Glutamatergic neuron (in vitro differentiated cells): Measurements from ENCODE around the gene CCDC177. TPM values are rescaled to one million over a fixed set of nuclear protein-coding genes. Genes with fewer than 3 reads are reported as not detected.
A peak's percentile ranks its signal among the peaks of the same experiment; 100 is the strongest.

ENCODE experiments used
- DNase-seq: peaks from one replicate; pipeline ENCODE4 v3.0.0; 2022
- H3K27ac Mint-ChIP-seq: one replicate; pipeline ENCODE4 v1.8.0; 2020; ENCODE audit warnings: mild to moderate bottlenecking, mixed read lengths, inconsistent platforms; ENCODE audit not compliant: unreplicated experiment
- H3K27me3 Mint-ChIP-seq: one replicate; pipeline ENCODE4 v1.8.0; 2020; ENCODE audit warnings: mild to moderate bottlenecking, moderate library complexity, mixed read lengths, inconsistent platforms; ENCODE audit not compliant: unreplicated experiment
- H3K36me3 Mint-ChIP-seq: one replicate; pipeline ENCODE4 v1.8.0; 2020; ENCODE audit warnings: mild to moderate bottlenecking, mixed read lengths, inconsistent platforms; ENCODE audit not compliant: unreplicated experiment
- H3K4me1 Mint-ChIP-seq: one replicate; pipeline ENCODE4 v1.8.0; 2020; ENCODE audit warnings: mild to moderate bottlenecking, low read depth, mixed read lengths, inconsistent platforms; ENCODE audit not compliant: unreplicated experiment
- H3K4me3 Mint-ChIP-seq: one replicate; pipeline ENCODE4 v1.8.0; 2020; ENCODE audit warnings: mild to moderate bottlenecking, mixed read lengths, inconsistent platforms; ENCODE audit not compliant: unreplicated experiment
- H3K9me3 Mint-ChIP-seq: one replicate; pipeline ENCODE4 v1.8.0; 2020; ENCODE audit warnings: mild to moderate bottlenecking, moderate library complexity, mixed read lengths, inconsistent platforms; ENCODE audit not compliant: unreplicated experiment
- total RNA-seq: library from RNA; stranded (reverse); fragmentation: NEBNext Ultra II Directional; extraction: Animal tissue kit (Norgen Biotek cat#: 25700); gene quantifications from one replicate; pipeline ENCODE4 v1.2.1, GENCODE V29; 2021; ENCODE audit not compliant: unreplicated experiment
- TF ChIP-seq, protein P1 (sequence below): fragments of 200-600 bp; sonication (generic); IDR thresholded peaks from one replicate; pipeline ENCODE4 v1.5.0; 2021; ENCODE audit not compliant: partially characterized antibody, unreplicated experiment

Gene CCDC177
- total RNA-seq, 1 donor from 2014 or later = 7.8 TPM

DNA sequence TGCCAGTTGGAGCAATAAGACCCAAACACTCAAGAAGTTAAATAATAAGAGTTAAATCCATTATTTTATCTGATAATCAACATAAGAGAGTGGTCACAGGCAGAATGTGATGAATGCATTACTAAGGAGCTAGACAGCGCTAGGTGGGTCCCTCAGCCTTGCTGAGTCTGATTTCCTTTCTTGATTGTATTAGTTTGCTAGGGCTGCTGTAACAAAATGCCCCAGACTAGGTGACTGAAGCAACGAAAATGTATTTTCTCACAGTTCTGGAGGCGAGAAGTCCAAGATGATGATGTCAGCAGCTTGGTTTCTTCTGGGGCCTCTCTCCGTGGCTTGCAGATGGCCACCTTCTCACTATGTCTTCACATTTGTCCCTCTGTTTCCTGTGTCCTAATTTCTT lies 8.2 kb upstream of the CCDC177 start:
- Mint-ChIP-seq H3K9me3 (peaks cover 1% of the 10 kb centered on the region), H3K4me3 (no peak overlapping the region), H3K36me3 (no peaks in the 10 kb centered on the region), H3K4me1 (peaks cover 7% of the 10 kb centered on the region), H3K27me3 (peaks cover 7% of the 10 kb centered on the region), H3K27ac (no peak overlapping the region)
- no peak for DNase-seq
- TF ChIP-seq, protein P1, sequence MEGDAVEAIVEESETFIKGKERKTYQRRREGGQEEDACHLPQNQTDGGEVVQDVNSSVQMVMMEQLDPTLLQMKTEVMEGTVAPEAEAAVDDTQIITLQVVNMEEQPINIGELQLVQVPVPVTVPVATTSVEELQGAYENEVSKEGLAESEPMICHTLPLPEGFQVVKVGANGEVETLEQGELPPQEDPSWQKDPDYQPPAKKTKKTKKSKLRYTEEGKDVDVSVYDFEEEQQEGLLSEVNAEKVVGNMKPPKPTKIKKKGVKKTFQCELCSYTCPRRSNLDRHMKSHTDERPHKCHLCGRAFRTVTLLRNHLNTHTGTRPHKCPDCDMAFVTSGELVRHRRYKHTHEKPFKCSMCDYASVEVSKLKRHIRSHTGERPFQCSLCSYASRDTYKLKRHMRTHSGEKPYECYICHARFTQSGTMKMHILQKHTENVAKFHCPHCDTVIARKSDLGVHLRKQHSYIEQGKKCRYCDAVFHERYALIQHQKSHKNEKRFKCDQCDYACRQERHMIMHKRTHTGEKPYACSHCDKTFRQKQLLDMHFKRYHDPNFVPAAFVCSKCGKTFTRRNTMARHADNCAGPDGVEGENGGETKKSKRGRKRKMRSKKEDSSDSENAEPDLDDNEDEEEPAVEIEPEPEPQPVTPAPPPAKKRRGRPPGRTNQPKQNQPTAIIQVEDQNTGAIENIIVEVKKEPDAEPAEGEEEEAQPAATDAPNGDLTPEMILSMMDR = no peak

DNA sequence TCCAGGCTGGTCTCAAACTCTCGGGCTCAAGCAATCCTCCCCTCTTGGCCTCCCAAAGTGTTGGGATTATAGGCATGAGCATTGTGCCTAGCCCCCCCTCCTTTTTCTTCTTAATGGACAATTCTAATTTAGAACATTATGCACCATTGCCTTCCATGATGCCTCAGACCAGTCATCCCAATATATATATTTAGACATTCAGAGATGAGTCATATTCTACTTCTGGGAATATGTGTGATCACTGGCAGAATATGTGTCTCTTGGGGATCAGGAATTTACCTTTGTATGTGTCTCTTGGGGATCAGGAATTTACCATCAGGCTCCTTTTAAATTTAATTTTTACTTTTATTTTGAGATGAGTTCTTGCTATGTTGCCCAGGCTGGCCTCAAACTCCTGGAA lies 7.5 kb upstream of the CCDC177 start:
- H3K27me3 Mint-ChIP-seq = peaks cover 7% of the 10 kb centered on the region
- no peak for DNase-seq
- H3K27ac Mint-ChIP-seq = no peak overlapping the region
- H3K4me3 Mint-ChIP-seq = no peak overlapping the region
- H3K4me1 Mint-ChIP-seq = peaks cover 6% of the 10 kb centered on the region
- H3K36me3 Mint-ChIP-seq = no peaks in the 10 kb centered on the region
- H3K9me3 Mint-ChIP-seq = peaks cover 1% of the 10 kb centered on the region
- TF ChIP-seq, protein P1 = no peak

DNA sequence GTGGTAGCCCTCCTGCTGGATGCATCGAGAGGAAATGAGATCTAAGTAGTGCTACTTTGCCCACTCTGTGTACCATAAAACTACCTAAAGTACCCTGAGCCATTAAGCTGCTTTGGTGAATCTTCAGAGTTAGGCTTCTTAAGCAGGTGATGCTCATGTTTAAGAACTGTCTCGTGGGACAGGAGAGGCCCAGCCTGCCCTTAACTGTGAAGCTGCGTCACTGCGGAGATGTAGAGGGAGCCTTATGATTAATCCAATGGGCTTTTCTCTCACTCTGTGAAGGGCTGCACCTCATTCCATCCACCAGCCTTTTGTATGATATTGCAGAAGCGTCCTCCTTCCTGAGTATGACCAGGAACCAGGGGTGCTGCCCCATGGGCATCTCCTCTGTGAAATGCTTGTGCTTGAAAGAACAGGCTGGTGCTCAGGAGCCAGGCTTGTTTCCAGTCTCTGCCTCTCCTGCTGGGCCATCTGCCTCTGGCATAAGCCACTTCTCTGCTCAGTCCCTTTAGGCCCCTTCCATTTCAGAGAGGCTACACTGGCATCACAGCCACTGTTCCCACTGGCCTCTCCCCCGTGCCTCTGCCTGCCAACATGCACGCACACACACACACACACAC lies 6.8 kb upstream of the CCDC177 start:
- TF ChIP-seq, protein P1 = no peak
- H3K9me3 Mint-ChIP-seq = peaks cover 1% of the 10 kb centered on the region
- H3K4me1 Mint-ChIP-seq = peaks cover 5% of the 10 kb centered on the region
- no peak overlapping the region for H3K4me3 Mint-ChIP-seq
- H3K36me3 Mint-ChIP-seq = peaks cover 1% of the 10 kb centered on the region
- peaks cover 8% of the 10 kb centered on the region for H3K27me3 Mint-ChIP-seq
- DNase-seq = no peak
- no peak overlapping the region for H3K27ac Mint-ChIP-seq

DNA sequence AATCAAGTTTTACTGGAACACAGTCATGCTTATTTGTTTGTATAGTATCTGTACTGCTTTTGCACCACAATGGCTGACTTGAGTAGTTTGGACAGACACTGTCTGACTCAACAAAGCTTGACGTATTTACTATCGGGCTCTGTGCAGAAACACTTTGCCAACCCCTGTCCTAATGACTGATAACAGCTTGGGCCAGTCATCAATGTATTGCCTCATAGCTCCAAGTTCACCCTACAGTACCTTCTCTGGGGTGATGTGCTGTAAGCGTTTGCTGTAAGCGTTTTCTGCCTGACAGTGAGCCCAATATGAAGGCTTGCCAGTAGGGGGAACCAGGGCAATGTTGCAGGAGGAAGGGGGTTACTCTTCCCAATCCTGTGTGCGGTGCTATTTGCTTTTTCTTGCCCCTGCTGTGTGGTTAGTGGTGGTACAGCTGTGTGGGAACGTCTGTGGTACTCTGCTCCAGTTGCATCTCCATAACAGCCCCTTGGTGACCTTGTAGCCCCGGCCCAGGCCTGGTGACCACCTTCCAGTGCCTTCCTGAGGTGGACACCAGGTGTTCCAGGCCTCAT lies 5.4 kb upstream of the CCDC177 start:
- TF ChIP-seq, protein P1 = peak; percentile 58
- Mint-ChIP-seq H3K9me3 (peaks cover 6% of the 10 kb centered on the region), H3K27me3 (peaks cover 13% of the 10 kb centered on the region), H3K27ac (no peak overlapping the region), H3K4me1 (peaks cover 5% of the 10 kb centered on the region), H3K36me3 (peaks cover 8% of the 10 kb centered on the region), H3K4me3 (no peak overlapping the region)
- DNase-seq = peak; percentile 58

DNA sequence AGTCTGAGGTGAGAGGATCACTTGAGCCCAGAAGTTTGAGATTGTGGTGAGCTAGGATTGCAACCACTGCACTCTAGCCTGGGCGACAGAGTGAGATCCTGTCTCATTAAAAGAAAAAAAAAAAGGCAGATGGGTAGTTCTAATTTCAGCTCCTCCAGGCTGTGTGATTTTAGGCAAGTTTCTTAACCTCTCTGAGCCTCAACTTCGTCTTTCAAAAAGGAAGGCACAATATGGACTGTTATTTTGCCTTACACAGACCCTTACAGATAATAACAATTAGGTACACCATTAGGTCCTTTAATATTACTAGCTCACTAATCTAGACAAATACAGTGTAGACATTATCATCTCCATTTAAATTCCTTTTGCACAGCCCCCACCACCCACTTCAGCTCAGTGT lies 4.8 kb upstream of the CCDC177 start:
- H3K27me3 Mint-ChIP-seq = peaks cover 15% of the 10 kb centered on the region
- H3K27ac Mint-ChIP-seq = no peak overlapping the region
- H3K4me1 Mint-ChIP-seq = peaks cover 5% of the 10 kb centered on the region
- no peak overlapping the region for H3K4me3 Mint-ChIP-seq
- peaks cover 9% of the 10 kb centered on the region for H3K9me3 Mint-ChIP-seq
- TF ChIP-seq, protein P1 = no peak
- DNase-seq = no peak
- peaks cover 8% of the 10 kb centered on the region for H3K36me3 Mint-ChIP-seq
